H1 (cell line): ENCODE data around the gene TBX5. TPM values are rescaled to one million over a fixed set of nuclear protein-coding genes. Genes with fewer than 3 reads are reported as not detected.

Experiments used
- CTCF ChIA-PET: fragments of 300-600 bp; sonication (Branson Sonifier 250); formaldehyde crosslinking; loops from one replicate; lab custom pipeline; 2021; ENCODE audit not compliant: partially characterized antibody; lab: Charles Lee
- POLR2A ChIA-PET: fragments of 300-600 bp; sonication (Branson Sonifier 250); formaldehyde crosslinking; loops from one replicate; lab custom pipeline; 2021; ENCODE audit warnings: inconsistent platforms; ENCODE audit not compliant: partially characterized antibody; lab: Charles Lee
- DNase-seq, 2 experiments: peaks; one replicate each; pipeline versions ENCODE4 v3.0.0 to v3.0.0-alpha.2; 2010 to 2022; ENCODE audit warnings: low spot score in 2 of 2, low read depth in 1 of 2, mixed read lengths in 1 of 2
- FAIRE-seq: peaks from 2 replicates; lab custom pipeline; 2011; peaks lifted over from hg19 to GRCh38; lab: Jason Lieb, UNC
- H2AFZ ChIP-seq: 2 replicates; pipeline ENCODE4 v1.8.1; 2012; ENCODE audit warnings: low read length, inconsistent platforms
- H2AK5ac ChIP-seq: 2 replicates; pipeline ENCODE4 v1.6.1; 2013; ENCODE audit warnings: low read depth, low read length
- H2BK120ac ChIP-seq: replicated peaks from 2 replicates; pipeline ENCODE3; 2013; ENCODE audit warnings: low read depth, low read length, inconsistent platforms
- H2BK12ac ChIP-seq: 2 replicates; pipeline ENCODE4 v1.6.1; 2013; ENCODE audit warnings: low read depth, low read length
- H2BK15ac ChIP-seq: 2 replicates; pipeline ENCODE4 v1.6.1; 2013; ENCODE audit warnings: low read length
- H2BK20ac ChIP-seq: 2 replicates; pipeline ENCODE4 v1.6.1; 2013; ENCODE audit warnings: low read length
- H2BK5ac ChIP-seq: 2 replicates; pipeline ENCODE4 v1.6.1; 2013; ENCODE audit warnings: low read depth, low read length
- H3K14ac ChIP-seq: 2 replicates; pipeline ENCODE4 v1.6.1; 2013; ENCODE audit warnings: inconsistent platforms; ENCODE audit not compliant: insufficient read length
- H3K18ac ChIP-seq: 2 replicates; pipeline ENCODE4 v1.6.1; 2013; ENCODE audit warnings: low read length; ENCODE audit errors: extremely low read depth
- H3K23ac ChIP-seq: 2 replicates; pipeline ENCODE4 v1.6.1; 2013; ENCODE audit warnings: inconsistent platforms; ENCODE audit not compliant: insufficient read length
- H3K23me2 ChIP-seq: 2 replicates; pipeline ENCODE4 v1.6.1; 2013; ENCODE audit warnings: low read depth, low read length
- H3K27ac ChIP-seq: 2 replicates; pipeline ENCODE4 v1.6.1; 2011; ENCODE audit warnings: low read depth, low read length, inconsistent platforms
- H3K27me3 ChIP-seq, 4 experiments: replicated peaks in 1 of 4; 1 replicate in 1 of 4; 2 replicates in 3 of 4; pipeline versions ENCODE4 v1.6.1 to v1.8.1; 2011 to 2013; ENCODE audit warnings: low read length in 3 of 4, mild to moderate bottlenecking in 3 of 4, inconsistent platforms in 2 of 4, mixed read lengths in 2 of 4, moderate library complexity in 1 of 4; ENCODE audit not compliant: control insufficient read depth in 3 of 4, insufficient read depth in 3 of 4; ENCODE audit errors: extremely low read depth in 1 of 4
- H3K36me3 ChIP-seq, 4 experiments: 2 replicates each; pipeline versions ENCODE4 v1.6.1 to v1.8.1; 2011 to 2013; ENCODE audit warnings: mild to moderate bottlenecking in 4 of 4, low read length in 3 of 4, moderate library complexity in 2 of 4, control low read depth in 1 of 4, inconsistent platforms in 1 of 4; ENCODE audit not compliant: insufficient read depth in 4 of 4, control insufficient read depth in 2 of 4
- H3K4ac ChIP-seq: replicated peaks from 2 replicates; pipeline ENCODE3; 2013; ENCODE audit warnings: low read length, low read depth, mixed read lengths, inconsistent platforms; ENCODE audit not compliant: insufficient read length
- H3K4me1 ChIP-seq, 4 experiments: replicated peaks in 1 of 4; 1 replicate in 1 of 4; 2 replicates in 3 of 4; pipeline versions ENCODE4 v1.6.1 to v1.8.1; 2011 to 2013; ENCODE audit warnings: low read length in 3 of 4, inconsistent platforms in 2 of 4, mixed read lengths in 1 of 4; ENCODE audit not compliant: insufficient read depth in 4 of 4, control insufficient read depth in 3 of 4
- H3K4me2 ChIP-seq, 2 experiments: 2 replicates each; pipeline versions ENCODE4 v1.6.1 to v1.8.1; 2011 to 2013; ENCODE audit warnings: low read depth in 2 of 2, low read length in 2 of 2, control low read depth in 1 of 2, inconsistent platforms in 1 of 2, mild to moderate bottlenecking in 1 of 2; ENCODE audit not compliant: insufficient read depth in 1 of 2
- H3K4me3 ChIP-seq, 4 experiments: fragments of 200-600, 300-600 bp in 1 of 4; sonication (generic), shearing (Covaris generic), sonication (Bioruptor Twin) in 1 of 4; 2 replicates each; pipeline versions ENCODE4 v1.5.1 to v1.8.1; 2011 to 2016; ENCODE audit warnings: low read length in 4 of 4, low read depth in 3 of 4, control low read depth in 2 of 4, inconsistent platforms in 2 of 4, mild to moderate bottlenecking in 2 of 4, mixed read lengths in 1 of 4, moderate library complexity in 1 of 4; ENCODE audit not compliant: insufficient read depth in 2 of 4; ENCODE audit errors: extremely low read depth in 1 of 4
- H3K56ac ChIP-seq: replicated peaks from 2 replicates; pipeline ENCODE3; 2013; ENCODE audit warnings: low read depth, mild to moderate bottlenecking, mixed read lengths, low read length, inconsistent platforms; ENCODE audit not compliant: insufficient read length
- H3K79me1 ChIP-seq: 2 replicates; pipeline ENCODE4 v1.6.1; 2013; ENCODE audit warnings: low read depth, low read length, control low read depth
- H3K79me2 ChIP-seq, 2 experiments: 2 replicates each; pipeline versions ENCODE4 v1.6.1 to v1.8.1; 2012 to 2013; ENCODE audit warnings: low read length in 2 of 2, mild to moderate bottlenecking in 2 of 2, inconsistent platforms in 1 of 2; ENCODE audit not compliant: insufficient read depth in 2 of 2, control insufficient read depth in 1 of 2
- H3K9ac ChIP-seq, 4 experiments: replicated peaks in 1 of 4; 1 replicate in 1 of 4; 2 replicates in 3 of 4; pipeline versions ENCODE4 v1.6.1 to v1.8.1; 2011 to 2013; ENCODE audit warnings: low read depth in 3 of 4, low read length in 3 of 4, control low read depth in 2 of 4, mild to moderate bottlenecking in 2 of 4, moderate library complexity in 2 of 4, inconsistent platforms in 1 of 4; ENCODE audit errors: extremely low read depth in 1 of 4
- H3K9me3 ChIP-seq, 2 experiments: 2 replicates each; pipeline versions ENCODE4 v1.6.1 to v1.8.1; 2012 to 2013; ENCODE audit warnings: mild to moderate bottlenecking in 2 of 2, moderate library complexity in 2 of 2, control low read depth in 1 of 2, inconsistent platforms in 1 of 2, low read depth in 1 of 2, low read length in 1 of 2, mixed read lengths in 1 of 2; ENCODE audit not compliant: insufficient read depth in 2 of 2
- H4K20me1 ChIP-seq, 2 experiments: replicated peaks in 1 of 2; 2 replicates each; pipeline versions ENCODE3 to v1.8.1; 2011 to 2013; ENCODE audit warnings: inconsistent platforms in 2 of 2, low read length in 2 of 2, mild to moderate bottlenecking in 1 of 2; ENCODE audit not compliant: insufficient read depth in 2 of 2, control insufficient read depth in 1 of 2
- H4K5ac ChIP-seq: 2 replicates; pipeline ENCODE4 v1.6.1; 2013; ENCODE audit warnings: low read length, low read depth, mixed read lengths, inconsistent platforms; ENCODE audit not compliant: insufficient read length
- H4K8ac ChIP-seq: 2 replicates; pipeline ENCODE4 v1.8.0; 2013; ENCODE audit warnings: mild to moderate bottlenecking, moderate library complexity, low read length, inconsistent platforms; ENCODE audit not compliant: insufficient read depth; ENCODE audit errors: extremely low read depth
- H4K91ac ChIP-seq: replicated peaks from 2 replicates; pipeline ENCODE3; 2013; ENCODE audit warnings: low read length, mixed read lengths, inconsistent platforms; ENCODE audit not compliant: insufficient read length
- BACH1 ChIP-seq: IDR thresholded peaks from 2 replicates; pipeline ENCODE4 v1.6.1; 2012; ENCODE audit warnings: low read length, improper control_type of control experiment
- BCL11A ChIP-seq, 2 experiments: IDR thresholded peaks; one replicate each; pipeline ENCODE4 v1.6.1; 2011; ENCODE audit warnings: low read depth in 2 of 2, low read length in 2 of 2, mild to moderate bottlenecking in 2 of 2
- EGR1 ChIP-seq: IDR thresholded peaks from 2 replicates; pipeline ENCODE4 v1.6.1; 2011; ENCODE audit warnings: low read depth, low read length, borderline replicate concordance
- EP300 ChIP-seq, 2 experiments: IDR thresholded peaks; 1 replicate in 1 of 2; 2 replicates in 1 of 2; pipeline ENCODE4 v1.6.1; 2011 to 2012; ENCODE audit warnings: low read depth in 2 of 2, low read length in 2 of 2, mild to moderate bottlenecking in 2 of 2, borderline replicate concordance in 1 of 2, inconsistent platforms in 1 of 2, moderate library complexity in 1 of 2
- KDM5A ChIP-seq: fragments of 200-600 bp; IDR thresholded peaks from 2 replicates; pipeline ENCODE4 v1.7.1; 2012; ENCODE audit warnings: mild to moderate bottlenecking, low read length, inconsistent platforms, mixed read lengths
- POLR2AphosphoS5 ChIP-seq: IDR thresholded peaks from 2 replicates; pipeline ENCODE4 v1.6.1; 2011; ENCODE audit warnings: low read depth, low read length
- SAP30 ChIP-seq: fragments of 300-600 bp; sonication (generic); IDR thresholded peaks from 2 replicates; pipeline ENCODE4 v1.7.1; 2012; ENCODE audit warnings: low read length, moderate library complexity, mild to moderate bottlenecking, inconsistent platforms; ENCODE audit not compliant: insufficient read depth, insufficient replicate concordance
- SIRT6 ChIP-seq: IDR thresholded peaks from one replicate; pipeline ENCODE4 v1.7.1; 2012; ENCODE audit warnings: low read length, inconsistent platforms
- TAF1 ChIP-seq: IDR thresholded peaks from 2 replicates; pipeline ENCODE4 v1.6.1; 2011; ENCODE audit warnings: mild to moderate bottlenecking, low read depth, low read length
- TBP ChIP-seq: IDR thresholded peaks from 2 replicates; pipeline ENCODE4 v1.6.1; 2011; ENCODE audit warnings: low read depth, low read length, improper control_type of control experiment
- TEAD4 ChIP-seq: IDR thresholded peaks from 2 replicates; pipeline ENCODE4 v1.6.1; 2012; ENCODE audit warnings: low read depth, low read length, inconsistent platforms, mixed read lengths
- WGBS, 2 experiments: shearing (Covaris generic) in 1 of 2; methylation state at CpG; one replicate each; pipeline versions ENCODE4 v1.1.6 to v1.1.7; 2013 to 2015; ENCODE audit warnings: low lambda C conversion rate in 2 of 2, mixed read lengths in 2 of 2, inconsistent platforms in 1 of 2, low coverage in 1 of 2, missing lambda C conversion rate in 1 of 2; ENCODE audit not compliant: insufficient replicate concordance in 2 of 2, insufficient coverage in 1 of 2, insufficient read length in 1 of 2; ENCODE audit errors: extremely low coverage in 1 of 2, missing lambda C conversion rate in 1 of 2; 5-methylcytosine and 5-hydroxymethylcytosine counted together
- polyA plus RNA-seq, 7 experiments: library from polyadenylated mRNA; depleted of rRNA in 3 of 7; stranded (reverse) in 5 of 7; unstranded in 2 of 7; fragments of >200 nt in 5 of 7; fragments of 200-250 nt in 2 of 7; gene quantifications; 1 replicate in 5 of 7; 2 replicates in 1 of 7; 4 replicates in 1 of 7; pipeline versions ENCODE4 v1.2.1 to v1.2.3, GENCODE V29; 2011 to 2013; ENCODE audit warnings: missing spikeins in 2 of 7, mixed read lengths in 2 of 7
- total RNA-seq: library from RNA; stranded (reverse); fragmentation: NEBNext Ultra II Directional; extraction: Animal tissue kit (Norgen Biotek cat#: 25700); gene quantifications from 2 replicates; pipeline ENCODE4 v1.2.1, GENCODE V29; 2021
- TF ChIP-seq, protein P1 (sequence below): IDR thresholded peaks from 2 replicates; pipeline ENCODE4 v1.6.1; 2012; ENCODE audit warnings: inconsistent platforms
- TF ChIP-seq, protein P2 (sequence below): IDR thresholded peaks from 2 replicates; pipeline ENCODE4 v1.6.1; 2011; ENCODE audit warnings: low read length, improper control_type of control experiment

TBX5 gene
- total and polyA plus RNA-seq, 2 of the 8 experiments (the other 6 are each of a cell fraction or from before 2014, with no cell fraction given) = 0.05 TPM; not detected in 1

DNA sequence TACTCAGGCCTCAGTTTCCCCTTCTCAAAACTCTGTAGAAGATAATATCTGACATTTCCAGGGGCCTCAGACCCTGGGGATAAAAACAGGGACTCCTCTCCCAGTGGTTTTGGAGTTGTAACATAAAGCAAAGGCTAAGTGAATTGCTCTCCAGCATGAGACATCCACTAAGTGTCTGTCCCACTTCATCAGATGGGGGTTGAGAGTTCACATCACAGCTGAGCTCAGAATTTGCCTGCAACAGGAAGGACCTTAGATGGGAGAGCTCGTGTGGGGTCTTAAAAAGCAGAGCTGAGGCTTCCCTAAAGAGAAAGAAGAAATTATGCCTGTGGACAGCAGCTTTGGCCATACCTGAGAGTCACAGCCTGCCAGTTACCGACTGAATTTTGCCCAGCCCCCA lies 61.1 kb downstream of the TBX5 start:
- H4K8ac ChIP-seq = no peak overlapping the region
- ChIA-PET POLR2A (no interaction called here), CTCF (interaction anchor here (1.1 to 6.7 kb wide), 2 partner anchors 11 to 99 kb away, joined by 3 to 31 read pairs; no protein-coding TSS in a partner anchor)
- TF ChIP-seq KDM5A (no peak), BACH1 (no peak), BCL11A (IDR thresholded peaks at IDR 0.05; ENCODE audit: low read depth in 2 of 2, low read length in 2 of 2) (no peak), SIRT6 (no peak), EP300 (IDR thresholded peaks at IDR 0.05; ENCODE audit: borderline replicate concordance in 1 of 2, low read depth in 2 of 2, low read length in 2 of 2) (no peak), TEAD4 (no peak), EGR1 (no peak), SAP30 (no peak), TBP (no peak), TAF1 (no peak), POLR2AphosphoS5 (no peak)
- TF ChIP-seq, protein P1, sequence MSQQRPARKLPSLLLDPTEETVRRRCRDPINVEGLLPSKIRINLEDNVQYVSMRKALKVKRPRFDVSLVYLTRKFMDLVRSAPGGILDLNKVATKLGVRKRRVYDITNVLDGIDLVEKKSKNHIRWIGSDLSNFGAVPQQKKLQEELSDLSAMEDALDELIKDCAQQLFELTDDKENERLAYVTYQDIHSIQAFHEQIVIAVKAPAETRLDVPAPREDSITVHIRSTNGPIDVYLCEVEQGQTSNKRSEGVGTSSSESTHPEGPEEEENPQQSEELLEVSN = no peak
- TF ChIP-seq, protein P2, sequence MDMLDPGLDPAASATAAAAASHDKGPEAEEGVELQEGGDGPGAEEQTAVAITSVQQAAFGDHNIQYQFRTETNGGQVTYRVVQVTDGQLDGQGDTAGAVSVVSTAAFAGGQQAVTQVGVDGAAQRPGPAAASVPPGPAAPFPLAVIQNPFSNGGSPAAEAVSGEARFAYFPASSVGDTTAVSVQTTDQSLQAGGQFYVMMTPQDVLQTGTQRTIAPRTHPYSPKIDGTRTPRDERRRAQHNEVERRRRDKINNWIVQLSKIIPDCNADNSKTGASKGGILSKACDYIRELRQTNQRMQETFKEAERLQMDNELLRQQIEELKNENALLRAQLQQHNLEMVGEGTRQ = no peak
- no peak overlapping the region for H2BK20ac ChIP-seq
- H3K4me1 ChIP-seq = peaks cover 0 to 4% (median 0%) of the 10 kb centered on the region in 4 experiments; a peak in 1 of 7 replicates
- no peak overlapping the region for H4K5ac ChIP-seq
- H4K91ac ChIP-seq = no peak overlapping the region
- H2BK5ac ChIP-seq = no peak overlapping the region
- no peaks in the 10 kb centered on the region for H3K27me3 ChIP-seq
- H3K79me2 ChIP-seq = no peaks in the 10 kb centered on the region
- no peak overlapping the region for H3K4me2 ChIP-seq
- no peaks in the 10 kb centered on the region for H3K36me3 ChIP-seq
- H4K20me1 ChIP-seq = no peaks in the 10 kb centered on the region
- no peak overlapping the region for H2BK15ac ChIP-seq
- H3K79me1 ChIP-seq = no peaks in the 10 kb centered on the region
- H3K9ac ChIP-seq = no peak overlapping the region
- no peak overlapping the region for H3K14ac ChIP-seq
- WGBS, 2 experiments = 87% methylated on average over 2 of the region's 2 CpGs; no CpG with 5 or more reads in 1 of the 2 experiments
- H2AFZ ChIP-seq = no peak overlapping the region
- H3K27ac ChIP-seq = no peak overlapping the region
- FAIRE-seq (no peak), DNase-seq (no peak)
- no peak overlapping the region for H3K56ac ChIP-seq
- H2BK120ac ChIP-seq = no peak overlapping the region
- no peaks in the 10 kb centered on the region for H3K9me3 ChIP-seq
- H3K18ac ChIP-seq = no peak overlapping the region
- H2BK12ac ChIP-seq = no peak overlapping the region
- no peak overlapping the region for H3K4me3 ChIP-seq
- no peak overlapping the region for H3K23ac ChIP-seq
- H2AK5ac ChIP-seq = no peak overlapping the region
- no peak overlapping the region for H3K4ac ChIP-seq
- H3K23me2 ChIP-seq = no peaks in the 10 kb centered on the region
